ENCODE measurements around the gene HOXA3. TPM values are rescaled to one million over a fixed set of nuclear protein-coding genes. Genes with fewer than 3 reads are reported as not detected.

Gene HOXA3
- total RNA-seq, 1 experiment from 2014 or later = 12.0 TPM

DNA sequence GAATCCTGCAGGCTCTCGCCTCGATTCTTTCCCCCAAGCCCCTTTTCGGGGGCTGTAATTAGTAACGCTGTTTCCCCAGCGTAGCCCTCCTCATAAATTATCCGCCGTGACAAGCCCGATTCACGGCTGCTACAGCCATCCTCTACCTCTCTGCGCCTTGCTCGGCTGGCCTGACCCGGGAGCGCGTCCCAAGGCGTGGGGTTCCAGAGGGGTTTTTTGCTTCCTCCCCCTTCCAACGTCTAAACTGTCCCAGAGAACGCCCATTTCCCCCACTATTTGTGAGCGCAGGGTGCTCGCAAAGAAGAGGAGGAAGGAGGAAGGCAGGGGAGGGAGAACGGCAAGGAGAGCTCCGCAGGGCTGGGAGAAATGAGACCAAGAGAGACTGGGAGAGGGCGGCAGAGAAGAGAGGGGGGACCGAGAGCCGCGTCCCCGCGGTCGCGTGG lies 9.8 kb downstream of the HOXA3 start:
- peak overlapping the region; percentile 83 for H3K27ac ChIP-seq
- DNase-seq = peak in 1 of 2 experiments; percentile 73
- peak overlapping the region; percentile 73 for H3K4me3 ChIP-seq
- no peaks in the 10 kb centered on the region for H3K27me3 ChIP-seq
- H3K4me1 ChIP-seq = peaks cover 2% of the 10 kb centered on the region
- H3K36me3 ChIP-seq = no peaks in the 10 kb centered on the region
- H3K9me3 ChIP-seq (replicated peaks) = no peaks in the 10 kb centered on the region

DNA sequence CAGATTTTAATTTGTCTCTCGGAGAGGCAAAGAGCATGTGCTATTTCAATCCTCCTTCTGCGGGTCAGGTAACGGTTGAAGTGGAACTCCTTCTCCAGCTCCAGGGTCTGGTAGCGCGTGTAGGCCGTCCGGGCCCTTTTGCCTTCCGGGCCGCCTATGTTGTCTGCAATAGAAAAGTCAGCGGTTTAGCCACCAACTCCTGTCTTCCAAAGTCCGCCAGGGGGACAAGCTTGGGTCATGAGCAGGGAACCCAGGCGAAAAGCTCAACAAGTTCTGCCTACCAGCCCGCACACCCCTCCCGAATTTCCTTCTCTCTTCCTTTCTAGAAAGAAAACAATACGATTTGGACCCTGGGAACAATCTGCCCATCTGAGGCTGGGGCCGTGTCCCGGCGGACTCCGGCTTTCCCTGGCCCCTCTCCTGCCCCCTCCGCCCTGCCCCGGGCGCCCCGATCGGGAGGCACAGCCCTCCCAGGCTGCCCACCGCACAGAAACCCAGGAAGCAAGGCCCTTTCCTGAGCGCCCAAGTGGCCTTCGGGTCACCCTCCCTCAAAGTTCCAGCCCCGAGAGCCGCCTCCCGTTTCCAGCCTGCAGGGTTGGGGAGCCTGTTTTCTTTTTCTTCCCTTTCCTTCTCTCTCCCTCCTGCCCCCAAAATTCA lies 10.3 kb downstream of the HOXA3 start:
- Histone ChIP-seq H3K27ac (peak overlapping the region; percentile 83), H3K4me1 (peaks cover 6% of the 10 kb centered on the region), H3K27me3 (no peaks in the 10 kb centered on the region)

DNA sequence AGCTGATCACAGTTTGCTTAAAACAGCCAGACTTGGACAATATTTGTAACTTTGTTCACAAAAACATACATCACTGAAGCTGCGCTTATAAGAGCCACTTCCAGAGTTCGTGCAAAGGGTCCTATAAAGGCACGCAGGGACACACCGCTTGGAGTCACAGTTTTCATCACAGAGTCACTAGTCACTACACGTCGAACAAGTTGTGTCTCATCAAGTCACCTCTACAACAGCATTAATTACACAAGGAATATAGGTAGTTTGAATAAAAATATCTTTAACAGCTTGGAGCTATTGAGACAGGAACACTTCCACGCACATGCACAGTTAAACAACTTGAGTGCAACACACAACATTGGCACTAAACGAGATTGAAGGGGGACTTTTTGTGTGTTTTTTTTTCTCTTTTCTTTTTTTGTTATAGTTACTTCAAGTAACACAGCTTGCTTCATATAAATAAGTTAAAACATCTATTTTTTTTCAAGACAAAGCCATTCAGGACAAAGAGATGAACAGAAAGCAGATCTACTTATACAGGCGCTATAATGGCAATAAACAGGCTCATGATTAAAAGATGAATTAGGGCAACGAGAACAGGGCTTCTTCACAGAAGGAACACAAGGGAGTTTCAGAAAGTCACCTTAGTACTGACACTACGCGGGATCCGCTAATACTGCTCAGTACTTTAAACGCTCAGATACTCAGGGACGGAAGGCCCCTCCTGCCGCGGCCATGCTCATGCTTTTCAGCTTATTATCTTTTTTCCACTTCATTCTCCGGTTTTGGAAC lies 11.1 kb downstream of the HOXA3 start:
- Histone ChIP-seq H3K27me3 (no peaks in the 10 kb centered on the region), H3K4me3 (peak overlapping the region; percentile 73), H3K27ac (peak overlapping the region; percentile 83), H3K9me3 (replicated peaks) (no peaks in the 10 kb centered on the region), H3K36me3 (no peaks in the 10 kb centered on the region), H3K4me1 (peaks cover 6% of the 10 kb centered on the region)
- no peak for DNase-seq

More for the DNA sequence above, 10.3 kb downstream of the HOXA3 start:
- no peaks in the 10 kb centered on the region for H3K36me3 ChIP-seq
- H3K4me3 ChIP-seq = peak overlapping the region; percentile 73
- no peaks in the 10 kb centered on the region for H3K9me3 ChIP-seq (replicated peaks)
- DNase-seq = peak; percentile 78 to 87

DNA sequence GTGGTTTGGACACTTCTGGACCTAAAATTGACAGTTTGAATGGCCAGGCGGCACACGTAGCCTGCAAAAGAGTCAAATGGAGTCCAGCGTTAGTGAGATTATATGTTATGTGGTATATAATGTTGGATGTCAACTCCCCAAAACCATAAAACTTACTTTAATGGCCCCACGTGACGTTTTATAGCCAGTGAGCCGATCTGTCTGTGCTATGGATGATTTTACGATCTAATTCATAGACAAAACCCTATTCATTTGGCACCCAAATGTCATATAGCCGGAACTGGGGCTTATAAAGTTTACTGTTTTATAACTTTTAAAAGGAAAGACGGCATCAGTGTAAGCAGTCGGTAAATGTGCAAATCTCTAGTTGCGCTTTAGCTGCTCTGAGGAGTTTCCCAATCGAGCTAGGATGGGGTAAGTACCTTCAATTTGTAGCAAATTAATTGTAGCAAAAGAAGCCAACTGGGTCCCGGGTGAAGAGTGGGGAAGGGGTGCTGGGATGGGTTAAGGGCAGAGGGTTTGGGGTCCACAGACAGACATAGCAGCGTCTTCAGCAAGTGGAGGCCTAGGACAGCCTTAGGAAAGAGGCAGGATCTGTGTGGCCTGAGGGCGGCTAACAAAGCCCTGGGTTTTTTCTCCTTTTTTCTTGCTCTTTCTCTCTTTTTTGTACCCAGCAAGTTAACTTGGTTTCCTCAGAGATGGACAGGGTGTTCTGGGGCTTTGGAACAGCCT lies 12.1 kb downstream of the HOXA3 start:
- Histone ChIP-seq H3K36me3 (no peaks in the 10 kb centered on the region), H3K9me3 (replicated peaks) (no peaks in the 10 kb centered on the region), H3K27me3 (no peaks in the 10 kb centered on the region), H3K4me3 (no peak overlapping the region), H3K27ac (no peak overlapping the region), H3K4me1 (peaks cover 15% of the 10 kb centered on the region)
- DNase-seq = no peak

DNA sequence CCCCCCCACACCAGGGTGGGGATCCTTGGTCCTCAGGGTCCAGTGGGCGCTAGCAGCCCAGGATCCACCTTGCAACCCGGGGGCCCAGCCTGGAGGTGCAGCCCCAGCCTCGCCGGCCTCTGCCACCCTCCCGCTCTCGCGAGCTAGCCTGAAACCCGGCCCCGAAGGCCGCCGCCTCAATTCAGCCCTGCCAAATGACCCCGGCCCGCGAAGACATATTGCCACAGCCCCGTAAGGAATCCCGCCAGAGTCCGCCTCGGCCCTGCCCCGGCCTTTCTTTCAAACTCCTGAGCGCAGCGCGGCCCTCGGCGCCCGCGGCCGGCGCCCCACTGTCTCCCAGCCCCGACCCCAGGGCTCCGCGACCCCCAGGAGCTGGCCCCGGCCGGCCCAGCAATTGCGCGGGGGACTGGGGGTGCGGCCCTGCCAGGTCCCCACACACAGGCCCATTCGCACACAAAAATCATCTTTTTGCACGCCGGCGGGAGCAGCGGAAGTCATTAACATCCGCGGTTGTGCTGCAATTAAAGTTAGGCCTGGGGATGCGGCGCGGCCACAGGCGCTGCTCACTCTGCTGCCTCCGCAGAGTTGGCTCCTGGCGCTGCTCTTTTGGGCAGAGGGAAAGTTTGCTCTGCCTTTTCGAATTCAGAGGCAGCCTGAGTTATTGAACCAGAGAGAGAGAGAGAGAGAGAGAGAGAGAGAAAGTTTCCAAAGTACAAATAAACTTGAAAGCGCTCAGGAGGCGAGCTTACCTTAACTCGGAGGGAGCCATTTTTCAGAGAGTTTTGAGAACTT lies 12.9 kb downstream of the HOXA3 start:
- DNase-seq = no peak
- H3K4me3 ChIP-seq = no peak overlapping the region
- H3K27me3 ChIP-seq = no peaks in the 10 kb centered on the region
- H3K4me1 ChIP-seq = peaks cover 17% of the 10 kb centered on the region
- H3K36me3 ChIP-seq = no peaks in the 10 kb centered on the region
- no peak overlapping the region for H3K27ac ChIP-seq
- no peaks in the 10 kb centered on the region for H3K9me3 ChIP-seq (replicated peaks)

DNA sequence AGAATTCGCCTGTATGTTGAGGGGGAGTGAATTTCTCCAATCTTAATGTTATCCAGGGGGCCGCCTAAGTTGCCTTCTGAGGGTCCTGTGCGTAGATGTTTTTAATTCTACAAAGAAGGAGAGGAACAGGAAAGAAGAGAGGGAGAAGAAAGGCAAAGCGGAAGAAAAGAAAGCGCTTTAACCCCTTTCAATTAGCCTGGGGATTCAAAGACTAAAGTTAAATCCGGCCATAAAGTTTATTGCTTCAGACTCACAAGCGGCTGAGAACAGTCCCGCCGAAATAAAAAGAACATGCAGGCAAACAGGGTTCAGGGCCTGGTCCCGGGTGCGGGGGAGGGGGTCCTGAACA lies 13.4 kb downstream of the HOXA3 start:
- H3K36me3 ChIP-seq = no peaks in the 10 kb centered on the region
- H3K27me3 ChIP-seq = no peaks in the 10 kb centered on the region
- no peak overlapping the region for H3K4me3 ChIP-seq
- peaks cover 17% of the 10 kb centered on the region for H3K4me1 ChIP-seq
- DNase-seq = no peak
- no peaks in the 10 kb centered on the region for H3K9me3 ChIP-seq (replicated peaks)
- H3K27ac ChIP-seq = no peak overlapping the region

DNA sequence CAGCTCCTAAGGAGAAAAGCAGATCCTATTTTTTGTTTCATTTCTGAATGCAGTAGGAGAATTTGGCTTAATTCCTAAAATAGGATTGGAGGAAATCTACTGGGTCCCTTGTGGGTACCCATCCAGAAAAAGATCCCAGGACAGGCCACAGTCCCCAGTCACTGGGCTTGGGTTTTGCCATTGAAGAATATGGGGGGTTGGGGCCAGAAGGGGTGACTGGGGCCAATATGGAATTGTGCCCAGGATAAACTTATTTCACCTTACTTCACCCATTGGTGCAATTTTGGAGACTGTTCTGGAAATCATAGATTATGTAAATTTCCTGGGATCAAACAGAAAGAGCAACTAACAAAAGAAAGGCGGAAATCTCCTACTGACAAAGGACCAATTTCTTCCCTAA lies 13.9 kb downstream of the HOXA3 start:
- no peak overlapping the region for H3K4me3 ChIP-seq
- H3K4me1 ChIP-seq = peaks cover 17% of the 10 kb centered on the region
- no peak overlapping the region for H3K27ac ChIP-seq
- H3K36me3 ChIP-seq = no peaks in the 10 kb centered on the region
- H3K9me3 ChIP-seq (replicated peaks) = no peaks in the 10 kb centered on the region
- no peaks in the 10 kb centered on the region for H3K27me3 ChIP-seq
- no peak for DNase-seq

DNA sequence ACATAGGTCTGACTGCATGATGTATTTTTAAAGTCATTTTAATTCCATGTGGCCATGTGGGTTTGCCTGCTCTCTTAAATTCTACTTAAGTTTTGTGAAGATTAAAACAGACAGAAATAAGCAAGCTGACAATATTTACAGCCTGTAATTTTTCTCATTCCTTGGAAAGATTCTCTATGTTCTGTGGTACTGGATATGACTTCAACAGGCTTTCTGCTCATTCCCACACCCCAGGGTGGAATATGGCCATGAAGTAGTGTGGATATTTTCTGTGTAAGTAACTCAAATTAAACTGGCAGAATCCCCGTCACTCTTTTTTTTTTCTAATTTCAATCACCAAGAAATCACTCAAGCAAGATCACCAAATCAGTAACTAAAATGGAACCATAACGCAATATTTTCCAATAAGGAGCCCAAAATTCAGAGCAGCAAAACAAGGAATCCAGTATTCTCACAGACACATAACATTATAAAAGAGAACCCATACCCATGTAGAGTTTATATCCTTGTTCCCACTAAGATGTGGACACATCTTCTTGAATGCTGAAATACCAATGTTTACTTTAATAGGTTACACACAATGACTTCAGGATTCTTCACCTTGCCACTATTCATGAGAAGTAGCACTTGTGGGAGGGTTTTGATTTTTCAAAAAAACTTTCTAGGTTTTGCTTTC lies 14.6 kb downstream of the HOXA3 start:
- peak overlapping the region; percentile 81 for H3K27ac ChIP-seq

DNA sequence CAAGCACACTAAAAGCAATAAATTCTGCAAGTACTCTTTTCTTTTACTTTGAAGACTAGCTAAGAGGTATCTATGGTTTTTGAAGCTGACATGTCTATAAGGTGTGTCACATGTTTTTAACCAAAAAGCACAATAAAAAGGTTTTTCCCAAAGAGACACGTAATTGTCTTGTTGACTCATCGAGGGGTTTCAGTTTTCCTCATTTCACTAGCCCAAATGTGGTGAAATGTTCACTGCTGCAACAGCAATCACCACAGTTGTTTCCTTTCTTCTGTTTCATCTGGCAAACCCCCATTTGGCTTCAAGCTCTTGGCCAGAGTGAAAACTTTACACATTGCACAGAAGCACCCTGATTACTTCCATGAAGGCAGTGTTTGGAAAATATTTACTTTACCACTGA lies 18.0 kb downstream of the HOXA3 start:
- peak in 1 of 2 experiments; percentile 53 for DNase-seq
- Histone ChIP-seq H3K27me3 (no peaks in the 10 kb centered on the region), H3K36me3 (no peaks in the 10 kb centered on the region), H3K27ac (no peak overlapping the region), H3K4me1 (peaks cover 19% of the 10 kb centered on the region), H3K9me3 (replicated peaks) (no peaks in the 10 kb centered on the region), H3K4me3 (no peak overlapping the region)

More for the DNA sequence above, 14.6 kb downstream of the HOXA3 start:
- DNase-seq = no peak
- Histone ChIP-seq H3K36me3 (no peaks in the 10 kb centered on the region), H3K9me3 (replicated peaks) (no peaks in the 10 kb centered on the region), H3K27me3 (no peaks in the 10 kb centered on the region), H3K4me1 (peaks cover 19% of the 10 kb centered on the region), H3K4me3 (peak overlapping the region; percentile 52)

DNA sequence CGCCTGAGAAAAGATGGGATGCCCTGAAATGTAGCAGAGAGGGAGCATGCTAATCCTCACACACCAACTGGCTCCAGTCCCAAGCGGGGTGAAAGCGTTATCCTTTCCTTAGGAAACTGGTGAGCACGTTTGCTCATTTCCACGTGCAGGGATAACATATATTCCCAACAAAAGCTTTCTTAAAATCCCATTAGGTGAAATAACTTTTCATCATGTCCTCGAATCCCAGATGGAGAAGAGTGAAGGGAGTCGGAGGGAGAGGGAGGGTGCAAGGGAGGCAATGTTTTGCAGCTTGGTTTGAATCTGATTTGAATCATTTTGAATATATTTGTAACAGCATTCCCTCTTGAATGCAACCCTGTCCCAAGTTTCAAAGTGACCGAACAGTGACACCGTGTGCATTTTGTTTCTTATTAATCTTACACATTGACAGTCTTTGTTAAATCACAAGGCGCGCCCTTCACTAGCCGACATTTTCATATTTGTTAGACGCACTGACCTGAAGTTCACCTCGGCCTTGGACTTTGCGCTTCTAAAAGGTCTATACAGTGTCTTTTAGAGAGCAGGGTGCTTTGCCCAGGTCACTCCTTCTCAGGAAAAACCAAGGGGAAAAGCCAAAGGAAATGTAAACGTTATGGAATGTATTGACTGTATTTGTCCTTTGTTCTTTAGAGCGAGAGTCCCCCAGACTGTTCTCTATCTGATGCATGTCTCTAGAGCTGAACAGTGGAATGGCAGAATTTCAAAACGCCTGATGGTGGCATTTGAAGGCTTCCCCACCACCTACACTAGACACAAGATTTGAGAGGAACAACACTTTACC lies 18.8 kb downstream of the HOXA3 start:
- H3K4me1 ChIP-seq = peaks cover 22% of the 10 kb centered on the region
- H3K9me3 ChIP-seq (replicated peaks) = no peaks in the 10 kb centered on the region
- H3K36me3 ChIP-seq = no peaks in the 10 kb centered on the region
- peak overlapping the region; percentile 13; the same call in 1 of the 2 replicates for H3K4me3 ChIP-seq
- no peak overlapping the region for H3K27ac ChIP-seq
- DNase-seq = peak in 1 of 2 experiments; percentile 50
- H3K27me3 ChIP-seq = no peaks in the 10 kb centered on the region

DNA sequence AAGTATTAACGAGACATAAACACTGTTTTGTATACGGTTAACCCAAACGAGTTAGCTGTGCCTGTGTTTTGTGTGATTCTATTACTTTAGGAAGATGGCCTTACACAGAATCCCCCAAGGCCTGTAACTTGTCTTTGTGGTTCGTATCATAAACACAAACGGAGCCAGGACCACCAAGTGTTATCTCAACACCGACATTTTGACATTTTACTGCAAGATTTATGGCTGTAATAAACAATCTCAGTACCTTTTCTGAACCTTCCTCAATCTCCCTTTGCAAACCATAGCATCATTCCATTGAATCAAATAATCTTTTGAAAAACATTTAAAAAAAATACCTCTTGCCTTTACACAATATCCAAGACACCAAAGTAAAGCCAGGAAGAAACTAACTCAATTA lies 19.4 kb downstream of the HOXA3 start:
- Histone ChIP-seq H3K27ac (no peak overlapping the region), H3K36me3 (no peaks in the 10 kb centered on the region), H3K4me3 (no peak overlapping the region), H3K9me3 (replicated peaks) (no peaks in the 10 kb centered on the region), H3K27me3 (no peaks in the 10 kb centered on the region), H3K4me1 (peaks cover 28% of the 10 kb centered on the region)
- DNase-seq = no peak

DNA sequence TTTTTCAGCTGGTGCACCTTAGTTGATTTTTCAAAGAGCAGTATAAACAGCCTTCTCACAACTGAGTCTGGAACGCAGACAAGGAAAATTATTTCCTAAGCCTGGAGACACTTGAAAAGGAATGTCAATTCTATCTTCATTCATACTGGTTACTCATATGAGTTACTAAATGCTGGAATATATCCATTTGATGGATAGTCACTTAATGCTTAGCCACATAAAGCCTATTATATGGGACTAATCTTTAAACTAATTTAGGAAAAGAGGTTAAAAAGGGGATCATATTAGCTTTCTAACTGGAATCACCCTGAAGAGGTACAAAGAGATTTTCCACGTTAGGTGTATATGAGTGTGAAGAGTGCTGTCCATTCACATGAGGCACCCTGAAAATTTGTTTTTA lies 20.2 kb downstream of the HOXA3 start:
- Histone ChIP-seq H3K4me3 (no peak overlapping the region), H3K27ac (no peak overlapping the region), H3K9me3 (replicated peaks) (no peaks in the 10 kb centered on the region), H3K27me3 (no peaks in the 10 kb centered on the region), H3K4me1 (peaks cover 30% of the 10 kb centered on the region), H3K36me3 (no peaks in the 10 kb centered on the region)
- DNase-seq = no peak

DNA sequence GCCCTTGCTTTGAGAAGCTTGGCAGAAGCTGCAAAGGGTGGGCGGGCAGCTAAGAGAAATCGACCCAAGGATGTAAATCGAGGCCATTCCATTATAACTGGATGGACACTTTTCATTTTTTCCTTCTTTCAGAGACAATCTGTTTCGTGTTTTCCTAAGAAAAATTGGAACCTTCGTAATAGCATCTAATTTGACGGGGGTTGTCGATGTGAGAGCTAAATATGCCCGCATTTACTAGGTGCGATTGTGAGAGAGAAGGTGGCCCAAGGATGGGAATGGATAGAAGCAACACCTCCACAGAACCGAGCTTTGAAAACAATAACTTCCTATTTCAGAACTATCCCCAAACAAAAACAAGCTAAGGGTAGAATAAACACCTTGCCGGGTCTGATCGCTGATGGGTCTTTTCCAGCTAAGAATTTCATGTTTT lies 21.0 kb downstream of the HOXA3 start:
- Histone ChIP-seq H3K36me3 (no peaks in the 10 kb centered on the region), H3K4me1 (peaks cover 30% of the 10 kb centered on the region), H3K9me3 (replicated peaks) (no peaks in the 10 kb centered on the region), H3K4me3 (peak overlapping the region; percentile 71), H3K27ac (peak overlapping the region; percentile 73), H3K27me3 (no peaks in the 10 kb centered on the region)
- no peak for DNase-seq
